GM18505 (cell line): Measurements from ENCODE around the gene HNRNPA2B1.
"Not testable (repeated sequence)": the region's sequence is repeated elsewhere in the genome, so short reads cannot be mapped to it uniquely, and the experiment has no call there.

ENCODE experiments used
- ATAC-seq: cut with Tn5 transposase; IDR thresholded peaks from one replicate; pipeline ENCODE4 v1.9.1; 2021; ENCODE audit not compliant: unreplicated experiment
- POLR2A ChIP-seq: IDR thresholded peaks from 4 replicates; pipeline ENCODE4 v1.6.1; 2011; ENCODE audit warnings: borderline replicate concordance; ENCODE audit not compliant: insufficient read depth, insufficient read length; ENCODE audit errors: extremely low read depth

HNRNPA2B1 gene

DNA sequence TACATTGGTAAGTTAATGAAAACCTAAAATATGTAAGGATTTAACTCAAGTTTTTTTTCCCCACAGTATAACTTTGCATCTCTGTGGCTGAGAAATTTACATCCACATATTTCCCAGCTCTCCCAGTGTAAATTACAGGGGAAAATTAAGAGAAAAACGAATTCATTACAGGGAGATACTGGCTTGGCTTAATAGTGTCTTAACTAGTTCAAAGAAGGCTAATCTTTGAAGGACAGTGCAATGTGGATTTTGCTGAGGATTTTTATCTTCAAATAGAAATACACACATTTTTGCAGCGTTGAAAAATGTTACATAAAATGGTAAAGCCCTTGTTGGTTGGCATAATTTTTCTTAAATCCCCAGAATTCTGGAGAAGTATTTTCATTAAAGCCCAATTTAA, 2.5 kb upstream of the HNRNPA2B1 start:
- TF ChIP-seq POLR2A, result no peak
- ATAC-seq, result no peak

DNA sequence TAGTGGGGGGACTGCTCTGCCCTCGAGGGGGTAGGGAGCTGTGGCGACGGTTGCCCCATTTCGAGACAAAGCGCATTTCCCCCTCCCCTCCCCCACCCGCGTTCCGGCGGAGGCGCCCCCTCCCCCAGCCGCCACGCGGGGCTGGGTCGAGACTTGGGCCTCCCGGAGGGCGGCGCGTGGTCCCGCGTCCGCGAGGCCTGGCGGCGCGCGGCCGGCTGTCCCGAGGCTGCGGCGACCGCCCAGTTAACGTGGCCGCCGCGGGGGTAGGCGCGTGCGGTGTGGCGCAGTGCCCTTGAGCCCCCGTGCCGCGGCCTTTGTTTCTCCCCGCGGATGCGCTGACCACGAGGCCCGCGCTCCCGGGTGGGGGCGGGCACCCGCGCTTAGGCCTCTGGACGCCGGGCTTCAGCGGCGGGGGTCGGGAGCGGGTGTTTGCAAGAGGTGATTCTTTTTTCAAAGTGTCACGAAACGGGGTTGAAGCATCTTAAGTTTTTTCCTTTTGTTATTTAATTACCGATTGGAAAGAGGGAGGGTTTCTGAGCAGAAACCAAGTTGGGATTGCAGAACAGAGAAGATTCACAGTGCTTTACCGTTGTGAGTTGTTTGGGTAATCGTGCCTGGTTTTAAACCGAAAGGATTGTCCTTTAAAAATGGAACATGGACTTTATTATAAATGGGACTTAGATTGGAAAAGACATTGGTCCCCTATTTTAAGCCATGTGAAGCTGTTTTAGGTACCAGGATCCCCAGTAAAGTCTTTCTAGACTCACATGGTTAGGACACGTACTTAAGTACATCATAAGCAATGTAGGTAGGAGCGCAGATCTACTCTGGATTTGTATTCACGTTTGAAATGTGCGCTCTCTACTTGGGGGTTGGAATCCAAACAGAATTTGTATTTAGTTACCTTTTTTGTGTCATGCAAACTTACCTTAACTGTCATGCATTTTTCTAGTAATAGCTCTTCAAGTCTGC, 1.8 kb upstream of the HNRNPA2B1 start:
- peak; percentile 9 for ATAC-seq
- no peak for TF ChIP-seq POLR2A

DNA sequence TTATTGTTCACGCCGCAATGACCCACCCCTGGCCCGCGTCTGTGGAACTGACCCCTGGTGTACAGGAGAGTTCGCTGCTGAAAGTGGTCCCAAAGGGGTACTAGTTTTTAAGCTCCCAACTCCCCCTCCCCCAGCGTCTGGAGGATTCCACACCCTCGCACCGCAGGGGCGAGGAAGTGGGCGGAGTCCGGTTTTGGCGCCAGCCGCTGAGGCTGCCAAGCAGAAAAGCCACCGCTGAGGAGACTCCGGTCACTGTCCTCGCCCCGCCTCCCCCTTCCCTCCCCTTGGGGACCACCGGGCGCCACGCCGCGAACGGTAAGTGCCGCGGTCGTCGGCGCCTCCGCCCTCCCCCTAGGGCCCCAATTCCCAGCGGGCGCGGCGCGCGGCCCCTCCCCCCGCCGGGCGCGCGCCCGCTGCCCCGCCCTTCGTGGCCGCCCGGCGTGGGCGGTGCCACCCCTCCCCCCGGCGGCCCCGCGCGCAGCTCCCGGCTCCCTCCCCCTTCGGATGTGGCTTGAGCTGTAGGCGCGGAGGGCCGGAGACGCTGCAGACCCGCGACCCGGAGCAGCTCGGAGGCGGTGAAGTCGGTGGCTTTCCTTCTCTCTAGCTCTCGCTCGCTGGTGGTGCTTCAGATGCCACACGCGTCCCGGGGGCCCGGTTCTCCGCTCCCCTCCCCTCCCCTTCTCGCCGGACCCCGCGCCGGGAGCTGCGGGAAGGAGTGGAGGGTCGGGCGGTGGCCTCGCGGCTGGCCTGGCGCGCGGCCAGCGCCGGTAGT, 887 bp upstream of the HNRNPA2B1 start, which contains the start of gene CBX3:
CBX3 (plus strand) TSS at position 499 of the 772 bp plus-strand sequence. CDS start 1,254 bp downstream, outside the sequence.
- peak; percentile 45 for ATAC-seq

DNA sequence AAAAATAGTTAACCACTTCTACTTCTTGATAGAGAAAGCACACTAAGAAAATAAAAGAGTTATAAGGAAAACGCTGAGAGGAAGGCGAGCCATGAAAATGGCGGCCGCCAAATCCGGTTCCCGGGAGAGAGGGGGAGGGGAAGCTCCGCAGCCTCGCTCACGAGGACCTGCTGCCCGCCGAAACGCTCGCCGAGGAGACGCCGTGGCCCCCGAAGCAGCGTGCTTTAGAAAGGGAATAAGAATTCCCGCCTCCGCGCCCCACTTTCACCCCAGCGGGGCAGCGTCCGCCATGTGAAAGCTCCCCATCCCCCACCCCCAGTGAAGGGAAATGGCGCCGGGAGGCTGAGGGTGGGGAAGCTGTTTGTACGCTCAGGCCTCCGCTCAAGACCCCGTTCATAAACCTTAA, 505 bp downstream of the HNRNPA2B1 start:
- TF ChIP-seq POLR2A, result no peak
- ATAC-seq, result peak; percentile 1

More for the DNA sequence above, 887 bp upstream of the HNRNPA2B1 start, which contains the start of gene CBX3:
- peak; percentile 89 for TF ChIP-seq POLR2A

DNA sequence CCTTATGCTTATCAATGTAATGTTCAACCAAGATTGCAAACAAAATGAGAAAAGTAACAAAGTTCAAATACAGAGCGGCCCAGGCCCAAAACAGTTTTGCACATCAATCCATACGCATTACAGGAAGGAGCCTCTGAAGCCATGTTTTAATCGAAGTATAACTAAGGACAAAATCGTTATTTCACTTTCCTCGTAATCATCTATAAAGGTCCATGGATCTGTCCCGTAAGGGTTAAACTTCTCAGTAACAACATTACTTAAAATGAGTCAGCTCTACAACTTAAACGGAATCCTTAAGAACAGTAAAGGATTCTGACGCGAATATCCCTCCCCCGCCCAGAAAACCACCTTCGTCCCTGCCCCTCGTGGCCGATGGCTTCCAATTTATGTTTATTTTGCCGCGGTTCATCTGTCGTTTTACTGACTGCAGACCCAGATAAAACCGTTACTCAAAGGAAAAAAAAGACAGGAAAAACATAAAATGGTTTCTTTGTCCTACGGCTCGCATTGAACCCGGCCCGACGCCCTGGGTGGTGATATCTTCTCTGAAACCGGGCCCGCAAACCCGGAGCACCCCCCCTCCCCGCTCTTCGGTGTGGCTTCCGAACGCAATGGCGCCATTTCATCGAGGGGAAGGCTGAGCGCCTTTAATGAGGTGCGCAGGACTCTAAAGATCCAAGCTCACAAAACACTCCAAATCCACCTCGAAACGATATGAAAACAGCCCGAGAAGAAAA, 1.1 kb downstream of the HNRNPA2B1 start:
- no peak for TF ChIP-seq POLR2A
- no peak for ATAC-seq

DNA sequence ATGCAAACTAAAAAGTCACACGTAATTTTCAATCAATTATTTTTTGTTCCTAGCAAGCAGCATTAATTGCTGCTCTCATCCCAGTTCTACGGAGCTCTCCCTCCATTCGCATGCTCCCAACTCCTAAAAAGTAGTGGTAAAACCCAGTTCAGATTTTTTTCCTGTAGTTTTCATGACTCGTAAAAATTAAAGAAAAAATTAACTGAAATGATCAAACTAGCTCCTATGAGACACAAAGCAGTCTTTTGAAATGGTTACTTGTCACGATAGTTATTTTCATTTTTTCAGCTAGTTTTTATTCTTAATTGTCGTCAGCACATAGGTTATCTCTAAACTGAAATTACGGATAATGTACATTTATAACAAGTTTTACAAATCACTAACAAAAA, 1.8 kb downstream of the HNRNPA2B1 start:
- ATAC-seq, result no peak
- TF ChIP-seq POLR2A, result no peak

DNA sequence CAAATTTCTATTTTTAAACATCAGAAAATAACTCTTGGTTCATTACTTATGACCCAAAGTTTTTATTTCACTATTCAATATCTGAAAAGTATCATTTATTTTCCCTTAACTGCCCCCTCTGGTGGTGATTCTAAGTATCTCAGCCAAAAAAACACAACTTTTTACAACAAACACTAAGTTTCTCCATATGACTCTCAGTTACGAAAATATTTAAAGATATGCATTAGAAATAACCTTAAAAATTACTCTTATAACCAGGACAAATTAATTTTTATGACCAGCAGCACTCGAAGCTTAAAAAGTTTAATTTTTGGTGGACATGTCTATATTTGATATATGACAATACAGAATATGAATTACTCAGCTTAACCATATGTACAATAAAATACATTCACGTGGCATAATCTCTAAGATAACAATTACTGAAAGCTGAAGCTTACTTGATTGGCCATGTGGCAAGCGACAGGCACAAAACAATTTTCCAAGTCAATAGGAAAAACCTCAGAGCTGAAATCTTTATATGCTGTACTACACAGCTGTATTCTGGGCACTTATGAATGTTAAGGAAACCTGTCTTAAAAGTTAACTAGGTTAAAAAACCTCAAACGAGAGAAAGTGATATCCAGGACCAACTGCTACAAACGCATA, 2.3 kb downstream of the HNRNPA2B1 start:
- no peak for TF ChIP-seq POLR2A

DNA sequence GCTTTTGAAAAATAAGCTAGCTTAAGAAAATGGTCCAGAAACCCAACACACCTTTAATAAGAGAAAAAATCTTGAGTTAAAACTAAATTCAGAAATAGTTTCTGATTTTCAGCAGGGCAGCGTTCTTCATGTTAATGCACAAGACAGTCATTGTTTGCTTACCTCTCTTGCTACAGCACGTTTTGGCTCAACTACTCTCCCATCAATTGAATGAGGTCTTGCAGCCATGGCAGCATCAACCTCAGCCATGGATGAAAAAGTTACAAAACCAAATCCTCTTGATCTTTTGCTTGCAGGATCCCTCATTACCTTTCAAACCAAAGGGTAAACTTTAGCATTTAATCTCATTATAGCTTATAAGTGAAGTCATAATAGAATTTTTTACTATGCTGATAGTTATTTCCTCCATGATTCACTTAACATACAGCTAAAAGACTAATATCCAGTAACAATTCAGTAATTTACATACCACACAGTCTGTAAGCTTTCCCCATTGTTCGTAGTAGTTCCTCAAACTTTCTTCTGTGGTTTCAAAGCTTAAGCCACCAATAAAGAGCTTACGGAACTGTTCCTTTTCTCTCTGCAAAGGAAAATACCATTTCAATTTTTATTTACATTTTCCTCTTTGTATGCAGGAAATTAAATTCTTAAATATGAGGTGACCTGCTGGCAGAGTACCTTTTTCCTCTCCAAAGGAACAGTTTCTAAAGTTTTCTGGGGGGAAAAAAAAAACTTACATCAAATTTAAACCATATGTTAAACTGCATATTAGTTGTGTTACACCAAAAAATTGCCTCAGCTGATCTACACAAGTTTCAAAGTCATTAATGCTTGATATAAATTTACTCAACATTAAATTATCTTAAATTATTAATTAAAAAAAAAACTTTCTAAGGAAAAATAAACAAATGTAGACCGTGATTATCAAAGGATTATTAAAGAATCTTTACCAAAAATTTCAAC, 3.1 kb downstream of the HNRNPA2B1 start:
- TF ChIP-seq POLR2A, result no peak
- no peak for ATAC-seq

More for the DNA sequence above, 2.3 kb downstream of the HNRNPA2B1 start:
- ATAC-seq, result no peak

DNA sequence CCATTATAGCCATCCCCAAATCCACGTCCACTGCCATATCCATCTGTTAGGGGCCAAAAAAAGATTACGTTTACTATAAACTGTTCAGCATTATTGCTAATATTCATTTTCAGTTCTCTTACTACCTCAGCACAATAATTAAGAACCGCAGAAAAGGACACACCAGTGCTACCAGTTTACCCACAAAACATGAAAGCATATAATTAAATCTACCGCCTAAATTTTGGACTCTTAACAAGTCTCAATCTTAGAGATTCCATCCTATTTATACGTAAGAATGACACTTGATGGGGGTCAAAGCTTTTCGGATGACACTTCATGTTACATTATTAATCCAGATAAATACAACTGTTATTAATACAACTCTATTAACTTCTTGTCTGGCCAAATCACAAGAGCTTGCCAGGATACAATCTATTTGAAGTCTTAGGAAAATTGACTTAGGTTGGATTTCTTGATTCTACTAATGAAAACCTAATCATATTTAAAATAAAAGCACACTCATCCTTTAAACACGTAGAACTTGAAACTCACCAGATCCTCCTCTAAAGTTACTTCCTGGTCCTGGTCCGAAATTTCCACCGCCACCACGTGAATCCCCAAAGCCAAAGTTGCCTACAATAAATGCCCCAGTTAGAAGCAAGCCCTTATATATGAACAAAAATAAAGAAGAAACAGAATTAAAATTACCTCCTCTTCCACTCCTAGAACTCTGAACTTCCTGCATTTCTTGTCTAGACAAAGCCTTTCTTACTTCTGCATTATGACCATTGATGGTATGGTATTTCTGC, 4.5 kb downstream of the HNRNPA2B1 start:
- no peak for ATAC-seq
- no peak for TF ChIP-seq POLR2A

DNA sequence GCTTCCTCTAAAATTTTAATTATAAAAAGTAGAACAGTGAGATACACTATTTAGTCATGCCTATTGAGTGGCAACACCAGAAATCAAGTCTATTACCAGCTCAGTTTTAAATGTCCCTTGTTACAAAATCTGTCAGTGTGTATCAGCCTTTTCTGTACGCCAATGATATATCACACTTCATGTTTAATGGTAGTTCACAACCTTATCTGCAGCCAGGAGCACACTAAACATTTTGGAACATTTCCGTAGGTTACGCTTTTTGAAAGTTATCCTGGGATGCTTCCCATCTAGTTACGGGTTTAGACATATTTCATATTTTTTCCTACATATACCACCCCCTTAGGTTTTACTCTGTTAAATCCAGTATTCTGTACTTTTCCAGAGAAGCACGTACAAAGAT, 5.4 kb downstream of the HNRNPA2B1 start:
- no peak for TF ChIP-seq POLR2A
- ATAC-seq, result no peak

DNA sequence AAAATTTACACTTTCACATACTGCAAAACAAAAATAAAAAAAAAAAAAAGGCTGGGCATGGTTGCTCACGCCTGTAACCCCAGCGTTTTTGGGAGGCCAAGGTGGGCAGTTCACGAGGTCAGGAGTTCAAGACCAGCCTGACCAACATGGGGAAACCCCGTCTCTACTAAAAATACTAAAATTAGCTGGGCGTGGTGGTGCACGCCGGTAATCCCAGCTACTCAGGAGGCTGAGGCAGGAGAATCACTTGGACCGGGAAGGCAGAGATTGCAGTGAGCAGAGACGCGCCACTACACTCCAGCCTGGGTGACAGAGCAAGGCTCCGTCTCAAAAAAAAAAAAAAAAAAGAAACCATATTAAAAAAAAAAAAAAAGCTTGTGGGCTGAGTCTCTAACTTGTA, 5.8 kb downstream of the HNRNPA2B1 start:
- not testable (repeated sequence) for ATAC-seq
